H1 (cell line): ENCODE measurements around the gene CCDC51. TPM values are rescaled to one million over a fixed set of nuclear protein-coding genes. Genes with fewer than 3 reads are reported as not detected.
A peak's percentile ranks its signal among the peaks of the same experiment; 100 is the strongest.

Experiments used
- CTCF ChIA-PET: fragments of 300-600 bp; sonication (Branson Sonifier 250); formaldehyde crosslinking; loops from one replicate; lab custom pipeline; 2021; ENCODE audit not compliant: partially characterized antibody; lab: Charles Lee
- POLR2A ChIA-PET: fragments of 300-600 bp; sonication (Branson Sonifier 250); formaldehyde crosslinking; loops from one replicate; lab custom pipeline; 2021; ENCODE audit warnings: inconsistent platforms; ENCODE audit not compliant: partially characterized antibody; lab: Charles Lee
- DNase-seq, 2 experiments: peaks; one replicate each; pipeline versions ENCODE4 v3.0.0 to v3.0.0-alpha.2; 2010 to 2022; ENCODE audit warnings: low spot score in 2 of 2, low read depth in 1 of 2, mixed read lengths in 1 of 2
- FAIRE-seq: peaks from 2 replicates; lab custom pipeline; 2011; peaks lifted over from hg19 to GRCh38; lab: Jason Lieb, UNC
- H2AFZ ChIP-seq: 2 replicates; pipeline ENCODE4 v1.8.1; 2012; ENCODE audit warnings: low read length, inconsistent platforms
- H2AK5ac ChIP-seq: 2 replicates; pipeline ENCODE4 v1.6.1; 2013; ENCODE audit warnings: low read depth, low read length
- H2BK120ac ChIP-seq: replicated peaks from 2 replicates; pipeline ENCODE3; 2013; ENCODE audit warnings: low read depth, low read length, inconsistent platforms
- H2BK12ac ChIP-seq: 2 replicates; pipeline ENCODE4 v1.6.1; 2013; ENCODE audit warnings: low read depth, low read length
- H2BK15ac ChIP-seq: 2 replicates; pipeline ENCODE4 v1.6.1; 2013; ENCODE audit warnings: low read length
- H2BK20ac ChIP-seq: 2 replicates; pipeline ENCODE4 v1.6.1; 2013; ENCODE audit warnings: low read length
- H2BK5ac ChIP-seq: 2 replicates; pipeline ENCODE4 v1.6.1; 2013; ENCODE audit warnings: low read depth, low read length
- H3K14ac ChIP-seq: 2 replicates; pipeline ENCODE4 v1.6.1; 2013; ENCODE audit warnings: inconsistent platforms; ENCODE audit not compliant: insufficient read length
- H3K18ac ChIP-seq: 2 replicates; pipeline ENCODE4 v1.6.1; 2013; ENCODE audit warnings: low read length; ENCODE audit errors: extremely low read depth
- H3K23ac ChIP-seq: 2 replicates; pipeline ENCODE4 v1.6.1; 2013; ENCODE audit warnings: inconsistent platforms; ENCODE audit not compliant: insufficient read length
- H3K23me2 ChIP-seq: 2 replicates; pipeline ENCODE4 v1.6.1; 2013; ENCODE audit warnings: low read depth, low read length
- H3K27ac ChIP-seq: 2 replicates; pipeline ENCODE4 v1.6.1; 2011; ENCODE audit warnings: low read depth, low read length, inconsistent platforms
- H3K27me3 ChIP-seq, 4 experiments: replicated peaks in 1 of 4; 1 replicate in 1 of 4; 2 replicates in 3 of 4; pipeline versions ENCODE4 v1.6.1 to v1.8.1; 2011 to 2013; ENCODE audit warnings: low read length in 3 of 4, mild to moderate bottlenecking in 3 of 4, inconsistent platforms in 2 of 4, mixed read lengths in 2 of 4, moderate library complexity in 1 of 4; ENCODE audit not compliant: control insufficient read depth in 3 of 4, insufficient read depth in 3 of 4; ENCODE audit errors: extremely low read depth in 1 of 4
- H3K36me3 ChIP-seq, 4 experiments: 2 replicates each; pipeline versions ENCODE4 v1.6.1 to v1.8.1; 2011 to 2013; ENCODE audit warnings: mild to moderate bottlenecking in 4 of 4, low read length in 3 of 4, moderate library complexity in 2 of 4, control low read depth in 1 of 4, inconsistent platforms in 1 of 4; ENCODE audit not compliant: insufficient read depth in 4 of 4, control insufficient read depth in 2 of 4
- H3K4ac ChIP-seq: replicated peaks from 2 replicates; pipeline ENCODE3; 2013; ENCODE audit warnings: low read length, low read depth, mixed read lengths, inconsistent platforms; ENCODE audit not compliant: insufficient read length
- H3K4me1 ChIP-seq, 4 experiments: replicated peaks in 1 of 4; 1 replicate in 1 of 4; 2 replicates in 3 of 4; pipeline versions ENCODE4 v1.6.1 to v1.8.1; 2011 to 2013; ENCODE audit warnings: low read length in 3 of 4, inconsistent platforms in 2 of 4, mixed read lengths in 1 of 4; ENCODE audit not compliant: insufficient read depth in 4 of 4, control insufficient read depth in 3 of 4
- H3K4me2 ChIP-seq, 2 experiments: 2 replicates each; pipeline versions ENCODE4 v1.6.1 to v1.8.1; 2011 to 2013; ENCODE audit warnings: low read depth in 2 of 2, low read length in 2 of 2, control low read depth in 1 of 2, inconsistent platforms in 1 of 2, mild to moderate bottlenecking in 1 of 2; ENCODE audit not compliant: insufficient read depth in 1 of 2
- H3K4me3 ChIP-seq, 4 experiments: fragments of 200-600, 300-600 bp in 1 of 4; sonication (generic), shearing (Covaris generic), sonication (Bioruptor Twin) in 1 of 4; 2 replicates each; pipeline versions ENCODE4 v1.5.1 to v1.8.1; 2011 to 2016; ENCODE audit warnings: low read length in 4 of 4, low read depth in 3 of 4, control low read depth in 2 of 4, inconsistent platforms in 2 of 4, mild to moderate bottlenecking in 2 of 4, mixed read lengths in 1 of 4, moderate library complexity in 1 of 4; ENCODE audit not compliant: insufficient read depth in 2 of 4; ENCODE audit errors: extremely low read depth in 1 of 4
- H3K56ac ChIP-seq: replicated peaks from 2 replicates; pipeline ENCODE3; 2013; ENCODE audit warnings: low read depth, mild to moderate bottlenecking, mixed read lengths, low read length, inconsistent platforms; ENCODE audit not compliant: insufficient read length
- H3K79me1 ChIP-seq: 2 replicates; pipeline ENCODE4 v1.6.1; 2013; ENCODE audit warnings: low read depth, low read length, control low read depth
- H3K79me2 ChIP-seq, 2 experiments: 2 replicates each; pipeline versions ENCODE4 v1.6.1 to v1.8.1; 2012 to 2013; ENCODE audit warnings: low read length in 2 of 2, mild to moderate bottlenecking in 2 of 2, inconsistent platforms in 1 of 2; ENCODE audit not compliant: insufficient read depth in 2 of 2, control insufficient read depth in 1 of 2
- H3K9ac ChIP-seq, 4 experiments: replicated peaks in 1 of 4; 1 replicate in 1 of 4; 2 replicates in 3 of 4; pipeline versions ENCODE4 v1.6.1 to v1.8.1; 2011 to 2013; ENCODE audit warnings: low read depth in 3 of 4, low read length in 3 of 4, control low read depth in 2 of 4, mild to moderate bottlenecking in 2 of 4, moderate library complexity in 2 of 4, inconsistent platforms in 1 of 4; ENCODE audit errors: extremely low read depth in 1 of 4
- H3K9me3 ChIP-seq, 2 experiments: 2 replicates each; pipeline versions ENCODE4 v1.6.1 to v1.8.1; 2012 to 2013; ENCODE audit warnings: mild to moderate bottlenecking in 2 of 2, moderate library complexity in 2 of 2, control low read depth in 1 of 2, inconsistent platforms in 1 of 2, low read depth in 1 of 2, low read length in 1 of 2, mixed read lengths in 1 of 2; ENCODE audit not compliant: insufficient read depth in 2 of 2
- H4K20me1 ChIP-seq, 2 experiments: replicated peaks in 1 of 2; 2 replicates each; pipeline versions ENCODE3 to v1.8.1; 2011 to 2013; ENCODE audit warnings: inconsistent platforms in 2 of 2, low read length in 2 of 2, mild to moderate bottlenecking in 1 of 2; ENCODE audit not compliant: insufficient read depth in 2 of 2, control insufficient read depth in 1 of 2
- H4K5ac ChIP-seq: 2 replicates; pipeline ENCODE4 v1.6.1; 2013; ENCODE audit warnings: low read length, low read depth, mixed read lengths, inconsistent platforms; ENCODE audit not compliant: insufficient read length
- H4K8ac ChIP-seq: 2 replicates; pipeline ENCODE4 v1.8.0; 2013; ENCODE audit warnings: mild to moderate bottlenecking, moderate library complexity, low read length, inconsistent platforms; ENCODE audit not compliant: insufficient read depth; ENCODE audit errors: extremely low read depth
- H4K91ac ChIP-seq: replicated peaks from 2 replicates; pipeline ENCODE3; 2013; ENCODE audit warnings: low read length, mixed read lengths, inconsistent platforms; ENCODE audit not compliant: insufficient read length
- EP300 ChIP-seq, 2 experiments: IDR thresholded peaks; 1 replicate in 1 of 2; 2 replicates in 1 of 2; pipeline ENCODE4 v1.6.1; 2011 to 2012; ENCODE audit warnings: low read depth in 2 of 2, low read length in 2 of 2, mild to moderate bottlenecking in 2 of 2, borderline replicate concordance in 1 of 2, inconsistent platforms in 1 of 2, moderate library complexity in 1 of 2
- EZH2 ChIP-seq: fragments of 200-600 bp; sonication (generic); IDR thresholded peaks from 2 replicates; pipeline ENCODE4 v1.7.1; 2012; ENCODE audit warnings: low read depth, mild to moderate bottlenecking, moderate library complexity, low read length, inconsistent platforms; ENCODE audit not compliant: severe bottlenecking
- FOSL1 ChIP-seq: IDR thresholded peaks from 2 replicates; pipeline ENCODE4 v1.6.1; 2011; ENCODE audit warnings: mild to moderate bottlenecking, low read depth, low read length, moderate library complexity; ENCODE audit not compliant: insufficient read depth
- GTF2F1 ChIP-seq: IDR thresholded peaks from 2 replicates; pipeline ENCODE4 v1.6.1; 2012; ENCODE audit warnings: low read depth, low read length, improper control_type of control experiment, borderline replicate concordance
- KDM4A ChIP-seq: IDR thresholded peaks from one replicate; pipeline ENCODE4 v1.7.1; 2012; ENCODE audit warnings: low read depth, mild to moderate bottlenecking, moderate library complexity, low read length, inconsistent platforms; ENCODE audit not compliant: severe bottlenecking
- POLR2A ChIP-seq, 2 experiments: IDR thresholded peaks; 1 replicate in 1 of 2; 2 replicates in 1 of 2; pipeline ENCODE4 v1.6.1; 2011; ENCODE audit warnings: low read depth in 2 of 2, low read length in 2 of 2, mild to moderate bottlenecking in 2 of 2; ENCODE audit errors: control extremely low read depth in 1 of 2
- RAD21 ChIP-seq, 2 experiments: IDR thresholded peaks in 1 of 2; conservative IDR thresholded peaks in 1 of 2; 2 replicates each; pipeline ENCODE4 v1.6.1; 2011; ENCODE audit warnings: low read depth in 2 of 2, low read length in 2 of 2, improper control_type of control experiment in 1 of 2, inconsistent platforms in 1 of 2, mild to moderate bottlenecking in 1 of 2, moderate library complexity in 1 of 2
- SP1 ChIP-seq: IDR thresholded peaks from 2 replicates; pipeline ENCODE4 v1.6.1; 2011; ENCODE audit warnings: low read depth, low read length
- WGBS, 2 experiments: shearing (Covaris generic) in 1 of 2; methylation state at CpG; one replicate each; pipeline versions ENCODE4 v1.1.6 to v1.1.7; 2013 to 2015; ENCODE audit warnings: low lambda C conversion rate in 2 of 2, mixed read lengths in 2 of 2, inconsistent platforms in 1 of 2, low coverage in 1 of 2, missing lambda C conversion rate in 1 of 2; ENCODE audit not compliant: insufficient replicate concordance in 2 of 2, insufficient coverage in 1 of 2, insufficient read length in 1 of 2; ENCODE audit errors: extremely low coverage in 1 of 2, missing lambda C conversion rate in 1 of 2; 5-methylcytosine and 5-hydroxymethylcytosine counted together
- polyA plus RNA-seq, 7 experiments: library from polyadenylated mRNA; depleted of rRNA in 3 of 7; stranded (reverse) in 5 of 7; unstranded in 2 of 7; fragments of >200 nt in 5 of 7; fragments of 200-250 nt in 2 of 7; gene quantifications; 1 replicate in 5 of 7; 2 replicates in 1 of 7; 4 replicates in 1 of 7; pipeline versions ENCODE4 v1.2.1 to v1.2.3, GENCODE V29; 2011 to 2013; ENCODE audit warnings: missing spikeins in 2 of 7, mixed read lengths in 2 of 7
- total RNA-seq: library from RNA; stranded (reverse); fragmentation: NEBNext Ultra II Directional; extraction: Animal tissue kit (Norgen Biotek cat#: 25700); gene quantifications from 2 replicates; pipeline ENCODE4 v1.2.1, GENCODE V29; 2021
- TF ChIP-seq, protein P1 (sequence below): IDR thresholded peaks from 2 replicates; pipeline ENCODE4 v1.6.1; 2012; ENCODE audit warnings: low read length, inconsistent platforms

The CCDC51 gene
- total and polyA plus RNA-seq, 2 of the 8 experiments (the other 6 are each of a cell fraction or from before 2014, with no cell fraction given): 21.3 to 21.4 TPM

DNA sequence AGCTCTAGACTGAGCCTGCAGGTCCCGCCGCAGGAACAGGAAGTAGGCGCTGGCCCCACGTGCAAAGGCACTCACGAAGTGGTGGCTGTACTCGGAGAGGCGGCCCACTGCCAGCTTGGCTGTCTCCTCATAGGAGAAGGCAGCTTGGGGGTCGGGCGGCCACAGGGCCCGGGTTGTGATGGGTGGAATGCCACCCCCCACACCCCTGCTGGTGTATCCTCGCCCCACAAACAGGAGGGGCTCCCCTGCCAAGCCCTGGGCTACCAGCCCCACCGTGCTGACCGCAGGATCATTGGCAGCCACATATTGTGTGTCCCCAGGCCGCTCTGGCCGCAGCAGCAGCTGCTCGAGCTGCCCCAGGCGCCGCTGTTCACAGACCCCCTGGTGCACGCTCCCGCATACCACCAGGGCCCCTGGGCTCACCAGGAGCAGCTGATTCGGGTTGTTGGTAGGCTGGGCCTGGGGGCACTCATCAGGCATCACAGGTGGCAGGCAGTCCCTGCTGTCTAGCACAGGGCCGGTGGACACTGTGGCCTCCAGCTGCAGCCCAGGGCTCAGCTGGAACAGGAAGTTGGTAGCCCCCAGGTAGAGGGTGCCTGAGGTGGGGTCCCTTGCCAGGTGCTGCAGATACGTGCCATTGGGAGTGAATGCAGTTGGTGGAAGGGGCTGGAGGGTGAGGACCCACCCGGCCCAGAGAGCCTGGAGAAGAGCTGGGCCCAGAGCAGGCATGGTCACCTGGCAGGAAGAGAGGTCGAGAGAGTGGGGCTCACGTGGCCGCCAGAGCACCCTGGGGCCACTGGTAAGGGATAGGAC lies 15.8 kb downstream of the CCDC51 start:
- ChIA-PET POLR2A (interaction anchor here (0.7 to 31.5 kb wide), 10 partner anchors 11 to 183 kb away, joined by 3 to 650 read pairs (median 4); partner anchors contain the start of genes ATRIP, CCDC51 and TMA7), CTCF (interaction anchor here (1.1 to 6.9 kb wide), 12 partner anchors 9 to 230 kb away, joined by 3 to 95 read pairs (median 4); no protein-coding TSS in a partner anchor)
- H3K79me2 ChIP-seq: peaks cover 32 to 72% of the 10 kb centered on the region in 2 experiments
- no peak overlapping the region for H3K56ac ChIP-seq
- no peak for TF ChIP-seq EP300 (IDR thresholded peaks at IDR 0.05; ENCODE audit: borderline replicate concordance in 1 of 2, low read depth in 2 of 2, low read length in 2 of 2)
- TF ChIP-seq POLR2A (IDR thresholded peaks at IDR 0.05; ENCODE audit: control extremely low read depth in 1 of 2, low read depth in 2 of 2, low read length in 2 of 2): no peak
- TF ChIP-seq, protein P1, sequence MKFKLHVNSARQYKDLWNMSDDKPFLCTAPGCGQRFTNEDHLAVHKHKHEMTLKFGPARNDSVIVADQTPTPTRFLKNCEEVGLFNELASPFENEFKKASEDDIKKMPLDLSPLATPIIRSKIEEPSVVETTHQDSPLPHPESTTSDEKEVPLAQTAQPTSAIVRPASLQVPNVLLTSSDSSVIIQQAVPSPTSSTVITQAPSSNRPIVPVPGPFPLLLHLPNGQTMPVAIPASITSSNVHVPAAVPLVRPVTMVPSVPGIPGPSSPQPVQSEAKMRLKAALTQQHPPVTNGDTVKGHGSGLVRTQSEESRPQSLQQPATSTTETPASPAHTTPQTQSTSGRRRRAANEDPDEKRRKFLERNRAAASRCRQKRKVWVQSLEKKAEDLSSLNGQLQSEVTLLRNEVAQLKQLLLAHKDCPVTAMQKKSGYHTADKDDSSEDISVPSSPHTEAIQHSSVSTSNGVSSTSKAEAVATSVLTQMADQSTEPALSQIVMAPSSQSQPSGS: no peak
- no peak for TF ChIP-seq FOSL1
- TF ChIP-seq GTF2F1: no peak
- TF ChIP-seq EZH2: no peak
- TF ChIP-seq RAD21 (IDR thresholded peaks at IDR 0.05 in 1 of 2, conservative IDR thresholded peaks at IDR 0.05 in 1 of 2; ENCODE audit: low read depth in 2 of 2, low read length in 2 of 2): no peak
- TF ChIP-seq SP1: no peak
- TF ChIP-seq KDM4A: no peak
- no peak overlapping the region for H4K5ac ChIP-seq
- H3K4me2 ChIP-seq: no peak overlapping the region
- H3K4ac ChIP-seq: no peak overlapping the region
- no peak for DNase-seq
- no peak overlapping the region for H3K23ac ChIP-seq
- no peaks in the 10 kb centered on the region for H3K9me3 ChIP-seq
- no peak overlapping the region for H3K9ac ChIP-seq
- 96% methylated on average over 25 of the region's 27 CpGs; no CpG with 5 or more reads in 1 of the 2 experiments for WGBS, 2 experiments
- H3K36me3 ChIP-seq: peaks cover 10 to 21% (median 12%) of the 10 kb centered on the region in 4 experiments; a peak in 6 of 8 replicates
- H2BK12ac ChIP-seq: no peak overlapping the region
- H3K23me2 ChIP-seq: peaks cover 7% of the 10 kb centered on the region
- peaks cover 3 to 31% (median 12%) of the 10 kb centered on the region in 4 experiments for H3K4me1 ChIP-seq
- H2AK5ac ChIP-seq: no peak overlapping the region
- H3K27ac ChIP-seq: 0 out of 2 replicates have a peak overlapping the region, but pooled peaks have one; percentile 7
- no peak overlapping the region for H2AFZ ChIP-seq
- no peak overlapping the region for H2BK15ac ChIP-seq
- no peak overlapping the region for H3K14ac ChIP-seq
- peaks cover 46% of the 10 kb centered on the region for H3K79me1 ChIP-seq
- H3K18ac ChIP-seq: no peak overlapping the region
- H3K27me3 ChIP-seq: no peaks in the 10 kb centered on the region
- no peak overlapping the region for H2BK20ac ChIP-seq
- no peak overlapping the region for H2BK120ac ChIP-seq
- H2BK5ac ChIP-seq: no peak overlapping the region
- H3K4me3 ChIP-seq: no peak overlapping the region
- H4K20me1 ChIP-seq: peaks cover 28 to 46% of the 10 kb centered on the region in 2 experiments
- H4K91ac ChIP-seq: no peak overlapping the region
- peak overlapping the region; percentile 80 for H4K8ac ChIP-seq
- FAIRE-seq: no peak
